HG02588 (cell line): ENCODE measurements around the gene BRD7.

ENCODE experiments used
- ATAC-seq: cut with Tn5 transposase; IDR thresholded peaks from one replicate; pipeline ENCODE4 v1.9.1; 2021; ENCODE audit warnings: mild to moderate bottlenecking, moderate library complexity; ENCODE audit not compliant: unreplicated experiment

Gene BRD7

GRCh38 chr16:50275428-50276325 lies 93.1 kb downstream of the BRD7 start:
- no peak for ATAC-seq

GRCh38 chr16:50275098-50275415 lies 93.7 kb downstream of the BRD7 start:
- no peak for ATAC-seq

- peak; percentile 44 for ATAC-seq
Observed at GRCh38 chr16:50274326-50275097, 94.3 kb downstream of the BRD7 start.

- peak; percentile 69 for ATAC-seq
Observed at GRCh38 chr16:50273888-50274325, 94.9 kb downstream of the BRD7 start.

GRCh38 chr16:50273382-50273690 lies 95.5 kb downstream of the BRD7 start:
- ATAC-seq = no peak

- ATAC-seq = no peak
Observed at GRCh38 chr16:50272687-50273381, 96.0 kb downstream of the BRD7 start.

GRCh38 chr16:50272111-50272571 lies 96.6 kb downstream of the BRD7 start:
- ATAC-seq = no peak

GRCh38 chr16:50271148-50272041 lies 97.4 kb downstream of the BRD7 start:
- ATAC-seq = no peak

GRCh38 chr16:50270510-50271147 lies 98.2 kb downstream of the BRD7 start:
- no peak for ATAC-seq

- ATAC-seq = no peak
Observed at GRCh38 chr16:50269769-50270509, 98.8 kb downstream of the BRD7 start.

GRCh38 chr16:50269061-50269705 lies 99.6 kb downstream of the BRD7 start:
- ATAC-seq = no peak

- no peak for ATAC-seq
Observed at GRCh38 chr16:50268352-50268751, 100.4 kb downstream of the BRD7 start.

GRCh38 chr16:50267651-50268050 lies 101.1 kb downstream of the BRD7 start:
- no peak for ATAC-seq

- ATAC-seq = no peak
Observed at GRCh38 chr16:50267151-50267631, 101.6 kb downstream of the BRD7 start.

GRCh38 chr16:50266337-50267091 lies 102.3 kb downstream of the BRD7 start, which contains the start of gene ADCY7:
TSS of gene ADCY7 (plus strand) at chr16:50266551. CDS start at chr16:50288180, 21,629 bp downstream.
- peak; percentile 80 for ATAC-seq
